Coronary artery (tissue), 2 donors: ENCODE results near the gene ORAI3.

Source experiments
- DNase-seq: peaks from one replicate; pipeline ENCODE4 v3.0.0-alpha.2; 2017; ENCODE audit warnings: low spot score
- H3K27ac ChIP-seq, 2 donors: fragments of 200-600 bp; sonication (generic); one replicate each; pipeline ENCODE4 v1.5.1; 2016 to 2019
- H3K4me3 ChIP-seq: fragments of 200-600 bp; sonication (generic); 2 replicates; pipeline ENCODE4 v1.5.1; 2016; ENCODE audit warnings: mild to moderate bottlenecking, moderate library complexity
- CTCF ChIP-seq: fragments of 200-600 bp; sonication (generic); IDR thresholded peaks from one replicate; pipeline ENCODE4 v1.5.1; 2019; ENCODE audit warnings: antibody characterized with exemption

Gene ORAI3

DNA sequence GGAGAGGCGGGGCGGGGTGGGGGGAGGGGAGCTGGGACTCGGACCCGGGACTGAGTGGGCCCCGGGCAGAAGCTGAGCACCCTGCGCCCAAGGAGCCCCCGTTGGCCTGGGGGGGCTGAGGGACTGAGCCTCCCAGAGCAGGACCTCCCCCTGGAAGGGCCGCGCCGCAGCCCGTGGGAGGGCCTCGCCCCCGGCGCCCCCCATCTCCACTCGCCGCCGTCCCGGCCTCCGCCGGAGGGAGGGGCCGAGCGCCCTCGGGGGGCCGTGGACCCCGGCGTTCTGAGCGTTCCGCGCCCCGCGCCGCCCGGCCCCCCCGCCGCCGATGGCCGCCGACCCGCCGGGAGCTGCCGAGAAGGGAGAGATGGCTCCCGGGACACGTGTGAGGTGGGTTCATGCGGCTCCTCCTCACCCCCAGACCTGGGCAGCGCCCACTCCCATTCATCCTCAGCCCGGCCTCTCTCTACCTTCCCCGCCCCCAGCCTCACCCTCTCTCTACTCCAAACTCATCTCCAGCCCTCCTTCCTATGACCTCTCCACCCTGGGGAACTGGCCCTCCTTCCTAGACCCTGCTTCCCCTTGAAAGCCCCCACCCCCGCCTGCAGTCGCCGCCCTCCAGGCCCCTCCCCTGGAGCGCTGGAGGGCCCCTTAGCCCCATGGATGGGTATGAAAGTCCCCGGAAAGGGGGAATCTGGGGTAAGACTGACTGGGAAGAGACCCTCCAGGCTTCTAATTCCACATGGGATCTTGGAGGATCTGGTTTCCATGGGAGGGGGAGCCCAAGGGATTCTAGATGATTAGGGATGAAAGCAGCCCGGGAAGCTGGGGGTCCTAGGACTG is 24.6 kb upstream of the ORAI3 start:
- TF ChIP-seq CTCF, result no peak
- Histone ChIP-seq H3K4me3 (peak overlapping the region; percentile 82), H3K27ac (peak overlapping the region; percentile 93 to 95)
- no peak for DNase-seq

DNA sequence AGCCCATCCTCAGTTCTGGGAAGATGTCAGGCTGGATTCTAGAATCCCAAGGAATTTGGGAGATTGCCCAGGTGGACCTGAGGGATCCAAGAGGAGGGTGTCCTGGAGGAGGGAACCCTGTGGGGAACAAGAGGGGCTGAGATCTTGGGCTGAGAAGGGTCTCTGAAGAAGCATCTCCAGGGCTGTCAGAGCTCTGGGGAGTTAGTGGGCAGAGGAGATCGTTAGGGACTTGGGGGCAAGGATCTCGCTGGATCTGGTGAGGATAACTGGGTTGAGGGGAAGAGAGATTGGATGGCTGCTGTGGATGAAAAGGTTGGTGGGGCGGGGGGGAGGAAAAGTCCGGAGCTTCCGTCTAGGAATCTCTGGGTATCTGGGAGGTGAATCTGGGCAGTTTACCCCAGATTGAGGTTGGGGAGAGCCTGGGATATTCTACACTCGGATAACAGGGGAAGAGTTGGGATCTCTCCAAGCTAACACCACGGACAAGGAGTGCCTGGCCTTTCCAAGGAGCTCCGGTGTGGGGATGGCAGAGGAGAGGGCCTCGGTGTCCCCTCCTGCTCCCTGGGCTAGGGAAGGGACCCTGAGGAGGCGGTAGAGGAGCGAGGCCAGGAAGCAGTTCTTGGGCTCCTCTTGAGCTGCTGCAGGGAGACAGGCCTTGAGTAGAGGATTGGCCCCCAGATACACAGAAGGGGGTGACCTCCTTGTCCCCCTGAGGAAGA is 23.8 kb upstream of the ORAI3 start:
- H3K4me3 ChIP-seq, result peak overlapping the region; percentile 82
- no peak for DNase-seq
- peak overlapping the region in 1 of 2 donors; percentile 93 for H3K27ac ChIP-seq
- TF ChIP-seq CTCF, result no peak

- no peak overlapping the region for H3K27ac ChIP-seq
- no peak for TF ChIP-seq CTCF
- no peak for DNase-seq
- no peak overlapping the region for H3K4me3 ChIP-seq
These were observed 23.3 kb upstream of the ORAI3 start for GRCh38 chr16:30925632-30925987.

DNA sequence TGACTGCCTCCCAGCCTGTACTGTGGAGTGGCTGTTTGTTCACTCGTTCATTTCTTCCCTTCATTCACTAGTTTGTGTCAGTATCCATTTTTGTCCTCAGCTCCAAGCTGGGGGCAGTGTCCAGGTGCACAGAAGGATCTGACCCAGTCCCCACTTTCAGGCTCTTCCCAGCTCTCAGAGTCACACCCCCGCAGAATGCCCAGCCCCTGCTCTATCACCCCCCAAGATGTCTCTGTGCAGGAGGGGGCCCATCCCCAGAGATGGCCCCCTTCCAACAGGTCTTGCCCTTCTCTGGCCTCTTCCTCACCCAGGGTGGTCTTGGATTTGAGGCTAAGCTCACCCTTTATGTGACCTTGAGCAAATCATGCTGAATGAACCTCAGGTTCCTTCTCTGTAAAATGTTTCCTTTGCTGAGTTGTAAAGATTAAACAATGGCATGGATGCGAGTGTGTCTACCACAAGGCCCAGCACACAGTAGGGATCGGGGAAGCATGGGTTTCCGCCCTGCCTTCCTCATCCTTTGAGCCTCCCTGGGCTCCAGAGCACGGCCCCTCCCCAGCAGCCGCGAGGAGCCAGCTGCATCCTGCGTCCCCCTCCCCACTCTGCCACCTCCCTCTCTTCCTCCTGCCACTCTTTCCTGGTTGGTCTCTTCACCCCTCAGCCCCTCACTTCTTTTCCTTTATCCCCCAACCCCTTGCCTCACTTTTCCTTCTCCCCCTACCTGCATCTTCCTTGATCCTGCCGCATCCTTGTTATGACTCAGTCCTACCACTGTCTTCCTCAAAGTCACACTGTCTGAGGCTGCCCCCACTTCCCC is 22.7 kb upstream of the ORAI3 start:
- no peak for TF ChIP-seq CTCF
- Histone ChIP-seq H3K4me3 (no peak overlapping the region), H3K27ac (no peak overlapping the region)
- DNase-seq, result no peak

GRCh38 chr16:30926937-30927788 is 21.7 kb upstream of the ORAI3 start:
- H3K27ac ChIP-seq, result peak overlapping the region in 1 of 2 donors; percentile 3
- no peak for TF ChIP-seq CTCF
- H3K4me3 ChIP-seq, result no peak overlapping the region
- DNase-seq, result no peak

DNA sequence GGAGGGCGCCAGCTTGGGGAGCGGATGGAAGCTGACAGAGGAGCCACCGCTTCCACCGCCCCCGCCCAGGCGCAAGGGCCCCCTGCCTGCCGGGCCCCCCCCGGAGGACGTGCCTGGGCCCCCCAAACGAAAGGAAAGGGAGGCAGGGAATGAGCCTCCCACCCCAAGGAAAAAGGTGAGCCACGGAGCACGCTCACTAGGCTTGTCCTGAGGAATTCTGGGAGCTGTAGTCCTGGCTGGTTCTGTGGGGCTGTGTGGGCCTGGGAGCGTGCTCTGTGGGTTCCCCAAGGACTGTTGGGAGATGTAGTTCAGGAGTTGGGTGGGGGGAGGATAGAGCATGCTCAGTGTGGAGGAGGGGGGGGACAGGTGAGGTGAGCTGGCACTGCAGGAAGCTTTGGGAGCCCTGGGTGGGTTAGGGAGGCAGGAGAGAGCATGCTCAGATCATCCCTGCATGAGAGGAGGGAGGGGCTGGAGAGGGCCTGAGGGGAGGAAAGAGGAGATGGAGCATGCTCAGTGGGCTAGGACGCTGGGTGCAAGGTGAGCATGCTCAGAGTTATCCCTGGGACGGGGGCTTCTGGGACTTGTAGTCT is 21.0 kb upstream of the ORAI3 start:
- TF ChIP-seq CTCF, result no peak
- no peak for DNase-seq
- H3K4me3 ChIP-seq, result no peak overlapping the region
- peak overlapping the region in 1 of 2 donors; percentile 3 for H3K27ac ChIP-seq
